Testis (tissue), 2 donors: Measurements from ENCODE around the gene TACC2.

Experiments
- POLR2A ChIP-seq: fragments of 450-650 bp; IDR thresholded peaks from one replicate; pipeline ENCODE4 v1.6.1; 2017; ENCODE audit warnings: antibody characterized with exemption, mild to moderate bottlenecking, moderate library complexity
- TF ChIP-seq, protein P1 (sequence below), 3 experiments: fragments of 450-650 bp in 2 of 3; fragments of 200-600 bp in 1 of 3; sonication (generic) in 1 of 3; IDR thresholded peaks; one replicate each; pipeline ENCODE4 v1.5.1; 2016 to 2019; ENCODE audit warnings: antibody characterized with exemption in 3 of 3, mild to moderate bottlenecking in 2 of 3, moderate library complexity in 1 of 3

- TF ChIP-seq POLR2A, result no peak
- TF ChIP-seq, protein P1, sequence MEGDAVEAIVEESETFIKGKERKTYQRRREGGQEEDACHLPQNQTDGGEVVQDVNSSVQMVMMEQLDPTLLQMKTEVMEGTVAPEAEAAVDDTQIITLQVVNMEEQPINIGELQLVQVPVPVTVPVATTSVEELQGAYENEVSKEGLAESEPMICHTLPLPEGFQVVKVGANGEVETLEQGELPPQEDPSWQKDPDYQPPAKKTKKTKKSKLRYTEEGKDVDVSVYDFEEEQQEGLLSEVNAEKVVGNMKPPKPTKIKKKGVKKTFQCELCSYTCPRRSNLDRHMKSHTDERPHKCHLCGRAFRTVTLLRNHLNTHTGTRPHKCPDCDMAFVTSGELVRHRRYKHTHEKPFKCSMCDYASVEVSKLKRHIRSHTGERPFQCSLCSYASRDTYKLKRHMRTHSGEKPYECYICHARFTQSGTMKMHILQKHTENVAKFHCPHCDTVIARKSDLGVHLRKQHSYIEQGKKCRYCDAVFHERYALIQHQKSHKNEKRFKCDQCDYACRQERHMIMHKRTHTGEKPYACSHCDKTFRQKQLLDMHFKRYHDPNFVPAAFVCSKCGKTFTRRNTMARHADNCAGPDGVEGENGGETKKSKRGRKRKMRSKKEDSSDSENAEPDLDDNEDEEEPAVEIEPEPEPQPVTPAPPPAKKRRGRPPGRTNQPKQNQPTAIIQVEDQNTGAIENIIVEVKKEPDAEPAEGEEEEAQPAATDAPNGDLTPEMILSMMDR (IDR thresholded peaks at IDR 0.05), result no peak
These were observed 280.2 kb downstream of the TACC2 start for GRCh38 chr10:122269059-122269687.
